ENCODE measurements around the gene PARD3. TPM values are rescaled to one million over a fixed set of nuclear protein-coding genes. Genes with fewer than 3 reads are reported as not detected.

Gene PARD3
- total RNA-seq, 1 donor from 2014 or later = 20.6 TPM

DNA sequence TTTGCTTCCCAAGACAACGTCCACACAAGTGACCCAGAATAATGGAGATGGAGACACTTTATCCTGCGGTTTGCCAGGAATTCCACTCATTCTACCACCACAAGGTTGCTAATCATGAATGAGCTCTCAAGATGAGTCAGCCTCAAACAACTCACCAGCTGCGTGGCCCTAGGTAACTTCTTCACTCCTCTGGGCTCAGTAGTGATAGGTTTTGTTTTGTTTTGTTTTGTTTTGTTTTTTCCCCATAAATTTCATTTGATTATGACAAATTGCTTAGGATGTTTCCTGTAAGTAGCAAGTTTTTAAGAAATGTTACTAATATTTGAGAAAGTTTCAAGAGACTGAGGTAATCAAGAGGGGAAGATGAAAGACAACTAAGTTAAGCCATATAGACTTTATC is 286.8 kb downstream of the PARD3 start:
- DNase-seq = no peak

DNA sequence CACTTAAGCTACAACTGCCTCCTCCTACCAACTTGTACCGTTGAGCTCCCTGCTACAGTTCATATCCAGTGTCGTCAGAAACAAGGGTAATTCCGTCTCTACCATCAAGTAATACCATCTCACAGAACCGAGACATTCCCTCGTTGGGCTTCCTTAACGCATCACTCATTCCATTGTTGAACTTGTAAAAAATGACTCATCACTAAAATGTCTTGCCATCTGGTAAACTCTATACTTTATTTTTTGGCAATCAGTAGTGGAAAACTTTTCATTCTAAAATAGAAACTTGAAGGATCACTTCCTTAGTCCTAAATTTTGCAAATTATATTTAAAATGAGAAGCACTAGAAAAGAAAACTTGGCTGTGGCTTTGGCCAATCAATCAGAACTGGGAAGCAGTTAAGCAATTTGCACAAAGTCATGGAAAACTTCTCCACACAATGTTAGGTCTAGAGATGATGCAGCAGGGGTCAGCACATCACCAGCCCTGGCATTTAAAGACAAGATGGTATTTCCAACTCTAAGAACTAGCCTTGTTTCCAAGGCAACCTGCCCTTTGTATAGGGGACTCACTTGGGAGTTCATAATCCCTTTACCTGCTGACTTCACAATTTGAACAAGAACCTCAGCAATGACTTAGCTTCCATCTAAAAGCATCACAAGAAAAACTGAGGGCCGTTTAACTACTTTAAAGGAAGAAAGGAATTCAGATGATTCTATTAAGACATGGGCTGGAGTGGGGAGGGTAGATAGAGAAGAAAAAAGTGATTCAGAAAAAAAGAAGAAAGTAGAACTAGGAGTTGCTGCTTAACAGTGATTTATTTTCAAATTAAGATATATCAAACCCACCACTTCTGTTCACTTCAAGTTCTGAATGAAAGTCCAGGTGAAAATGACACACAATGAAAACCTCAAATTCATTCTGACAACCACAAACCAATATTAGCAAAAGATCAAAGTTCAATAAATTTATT is 288.1 kb downstream of the PARD3 start:
- DNase-seq = no peak

DNA sequence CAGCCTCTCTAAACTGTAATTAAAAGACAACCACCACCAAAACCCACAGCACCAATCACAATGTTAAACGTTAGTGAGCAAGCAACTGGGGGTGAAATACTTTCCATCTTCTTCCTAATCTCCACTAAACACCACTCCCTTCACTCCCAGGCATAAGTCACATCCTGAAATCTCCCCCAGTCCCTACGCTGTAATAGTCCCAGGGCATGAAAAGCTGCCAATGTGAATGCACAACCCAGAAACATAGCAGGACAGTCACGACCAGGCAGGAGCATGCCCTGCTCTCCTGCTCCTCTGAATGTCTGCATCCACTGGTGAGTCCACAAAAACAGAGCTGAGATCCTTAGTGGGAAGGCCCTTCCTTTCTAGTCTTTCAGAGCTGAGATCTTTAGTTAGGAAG is 288.9 kb downstream of the PARD3 start:
- no peak for DNase-seq

DNA sequence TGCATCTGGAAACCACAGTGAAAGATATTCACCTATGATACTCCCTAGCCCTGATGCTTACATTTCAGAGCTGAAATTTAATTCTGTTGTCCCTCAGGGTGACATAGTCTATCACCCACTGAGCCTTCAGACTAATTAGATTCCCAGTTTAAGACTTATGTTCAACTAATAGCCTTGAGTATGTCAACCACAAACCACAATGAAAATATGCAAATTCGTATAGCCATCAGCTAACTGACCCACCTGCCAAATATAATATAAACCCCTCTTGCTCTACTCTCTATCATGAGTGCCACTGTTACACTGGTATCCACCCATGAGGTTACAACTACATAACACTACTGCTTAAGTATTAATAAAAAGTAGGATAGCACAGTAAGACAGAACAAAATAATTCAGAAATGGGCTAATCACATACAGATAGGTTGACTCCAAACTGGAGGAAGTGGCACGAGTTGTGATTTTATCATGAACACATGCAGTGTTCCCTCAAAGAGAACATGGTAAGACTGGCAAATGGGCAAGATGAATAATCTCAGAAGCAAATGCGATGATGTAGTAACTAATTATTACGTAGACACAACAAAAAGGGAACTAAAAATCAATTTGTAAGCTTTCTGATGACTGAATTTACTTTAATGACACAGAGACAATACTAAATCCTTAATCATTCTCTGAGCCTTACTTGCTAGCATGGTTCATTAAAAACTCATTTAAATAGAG is 290.6 kb downstream of the PARD3 start:
- no peak for DNase-seq

DNA sequence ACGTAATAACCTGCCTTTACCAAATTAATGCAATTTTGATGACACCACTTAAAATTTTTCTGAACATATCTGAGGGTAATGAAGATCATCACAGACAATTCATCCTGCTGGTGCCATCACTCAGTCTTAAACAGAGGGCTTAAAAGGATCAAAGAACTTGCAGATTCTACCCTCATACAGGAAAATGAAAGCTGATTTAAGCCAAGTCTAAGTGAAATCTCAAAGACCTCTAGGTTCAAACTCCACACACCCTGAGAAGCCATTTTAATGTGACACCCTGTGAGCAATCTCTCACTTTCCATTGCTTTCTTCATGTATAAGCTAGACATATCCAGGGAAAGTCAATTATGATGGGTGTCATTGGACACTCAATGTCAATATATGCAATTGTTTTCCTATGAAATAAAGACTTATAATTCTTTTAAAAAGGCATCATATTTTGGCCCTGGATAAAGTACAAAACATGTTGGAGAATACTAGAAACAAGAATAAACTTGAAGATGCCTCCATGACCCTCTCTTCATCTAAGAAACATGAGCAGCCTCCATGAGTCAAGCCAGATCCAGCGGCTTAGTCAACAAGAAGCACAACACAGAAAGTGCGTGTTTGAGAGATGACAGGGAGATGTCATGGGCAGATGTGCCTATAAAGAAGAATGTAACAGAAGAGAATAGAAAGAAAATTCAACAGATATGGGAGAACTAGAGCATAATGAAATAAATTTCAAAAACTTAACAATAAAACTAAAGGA is 291.9 kb downstream of the PARD3 start:
- no peak for DNase-seq

DNA sequence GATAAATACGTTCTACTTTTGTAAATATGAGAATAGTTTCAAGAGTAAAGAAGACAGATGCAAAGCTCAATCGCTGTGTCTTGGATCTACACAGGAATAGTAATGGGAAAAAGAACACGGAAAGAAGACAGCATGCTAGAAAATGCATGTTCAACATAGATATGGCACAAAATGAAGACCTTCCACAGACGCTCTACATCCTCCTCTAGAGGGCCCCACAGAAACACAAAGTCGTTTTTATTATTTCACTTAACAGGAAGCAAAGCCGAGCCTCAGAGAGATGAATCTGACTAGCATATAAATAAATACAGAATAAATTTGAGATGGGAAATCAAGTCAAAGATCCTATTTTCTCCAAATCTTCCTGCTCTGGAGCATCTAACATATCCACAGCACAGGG is 292.6 kb downstream of the PARD3 start:
- no peak for DNase-seq

DNA sequence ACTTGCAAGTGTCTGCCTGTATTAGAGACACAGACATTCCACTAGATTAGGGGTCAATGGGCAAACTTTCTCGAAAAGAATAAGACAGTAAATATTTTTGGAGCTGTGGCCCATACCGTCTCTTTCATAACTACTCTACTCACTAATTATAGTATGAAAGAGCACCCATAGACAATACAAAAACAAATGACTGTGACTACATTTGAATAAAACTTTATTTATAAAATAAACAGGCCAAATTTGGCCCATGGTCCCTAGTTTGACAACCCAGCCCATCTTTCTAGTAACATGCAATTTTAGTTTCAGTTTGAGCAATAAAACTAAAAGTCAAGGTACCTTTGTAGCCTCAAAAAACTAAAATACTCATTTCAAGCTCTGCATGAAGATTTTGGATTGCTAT is 294.6 kb downstream of the PARD3 start:
- DNase-seq = no peak

DNA sequence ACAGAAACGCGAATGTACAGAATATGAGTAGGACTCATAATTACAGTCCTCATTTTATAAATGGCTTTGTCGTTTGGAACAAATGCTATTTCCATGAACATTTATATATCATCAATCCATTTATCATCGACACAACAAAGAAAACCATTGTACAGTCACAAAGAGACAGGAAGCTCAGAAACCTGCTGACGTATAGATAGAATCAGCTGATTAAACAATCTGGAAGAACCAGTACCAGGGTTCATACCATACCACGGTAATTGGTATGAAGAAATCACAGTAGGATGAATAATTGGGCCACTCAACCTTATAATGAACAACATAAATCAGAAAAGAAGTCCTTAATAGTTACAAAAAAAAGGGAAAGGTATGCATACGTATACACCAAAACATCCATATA is 295.0 kb downstream of the PARD3 start:
- no peak for DNase-seq

DNA sequence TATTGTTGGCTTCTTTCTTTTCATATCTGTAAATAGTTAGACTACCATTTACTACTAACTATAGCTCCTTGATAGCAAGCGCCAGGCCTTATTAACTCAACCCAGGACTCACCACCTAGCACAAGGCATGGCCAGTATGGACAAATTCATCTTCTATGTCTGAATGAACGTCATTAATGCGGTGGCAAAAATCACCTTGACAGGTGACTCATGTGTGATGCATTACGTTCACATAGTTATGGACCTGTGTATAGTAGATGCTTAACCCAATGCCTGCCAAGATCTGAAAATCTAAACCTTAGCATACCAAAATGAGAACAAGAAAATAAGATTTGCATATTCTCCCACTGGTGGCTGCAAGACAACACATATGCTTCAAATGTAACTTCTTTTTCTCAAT is 300.8 kb downstream of the PARD3 start:
- DNase-seq = no peak

DNA sequence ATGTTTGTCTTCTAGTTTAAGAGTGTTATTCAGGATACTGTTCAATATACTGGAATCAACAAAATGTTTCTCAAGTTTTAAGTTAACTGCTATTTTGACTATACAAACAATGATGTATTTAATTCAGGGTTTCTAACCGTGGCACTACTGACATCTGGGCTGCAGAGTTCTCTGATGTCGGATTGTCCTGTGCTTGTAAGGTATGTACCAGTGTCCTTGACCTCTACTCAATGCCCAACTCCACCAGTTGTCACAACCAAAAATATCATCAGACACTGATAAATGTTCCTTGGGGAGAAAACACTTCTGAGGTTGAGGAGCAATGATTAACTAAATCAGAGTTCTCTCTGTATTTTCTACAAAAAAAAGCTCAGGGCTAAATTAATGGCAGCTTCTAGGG is 301.5 kb downstream of the PARD3 start:
- no peak for DNase-seq

DNA sequence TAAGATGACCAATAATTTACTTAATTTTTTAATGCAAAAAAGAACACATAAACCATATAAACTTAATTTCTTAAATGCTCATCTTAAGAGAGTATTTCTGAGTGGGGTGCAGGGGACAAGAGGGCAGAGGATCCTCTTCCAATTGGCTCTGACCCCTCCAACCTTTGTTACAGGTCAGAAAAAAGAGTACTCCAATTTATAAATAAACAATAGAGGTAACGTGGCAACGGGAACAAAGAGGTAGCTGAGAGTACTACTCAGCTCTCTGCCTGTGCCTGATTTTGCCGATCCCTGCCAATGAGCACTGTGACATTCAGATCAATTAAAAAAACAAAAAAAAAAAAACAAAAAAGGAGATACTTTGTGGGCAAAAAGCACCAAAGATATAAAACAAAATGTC is 307.9 kb downstream of the PARD3 start:
- DNase-seq = no peak

DNA sequence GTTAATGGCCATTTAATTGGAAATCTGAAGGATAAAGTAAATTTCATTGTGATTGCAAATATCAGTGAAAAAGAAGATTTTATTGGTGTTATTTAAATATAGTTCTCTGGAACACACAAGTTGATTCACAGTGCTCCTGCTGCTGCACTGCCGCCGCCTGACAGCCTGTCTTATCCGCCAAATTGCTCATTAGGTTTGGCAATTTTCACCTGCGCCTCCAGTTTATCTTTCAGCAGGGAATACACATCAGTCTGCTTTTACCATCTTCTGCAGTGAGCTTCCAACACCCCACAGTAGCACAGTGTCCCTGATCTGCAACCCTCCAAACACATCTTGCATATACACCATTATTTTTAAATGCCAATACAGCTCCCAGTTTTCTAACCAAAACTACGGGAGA is 308.3 kb downstream of the PARD3 start:
- no peak for DNase-seq

DNA sequence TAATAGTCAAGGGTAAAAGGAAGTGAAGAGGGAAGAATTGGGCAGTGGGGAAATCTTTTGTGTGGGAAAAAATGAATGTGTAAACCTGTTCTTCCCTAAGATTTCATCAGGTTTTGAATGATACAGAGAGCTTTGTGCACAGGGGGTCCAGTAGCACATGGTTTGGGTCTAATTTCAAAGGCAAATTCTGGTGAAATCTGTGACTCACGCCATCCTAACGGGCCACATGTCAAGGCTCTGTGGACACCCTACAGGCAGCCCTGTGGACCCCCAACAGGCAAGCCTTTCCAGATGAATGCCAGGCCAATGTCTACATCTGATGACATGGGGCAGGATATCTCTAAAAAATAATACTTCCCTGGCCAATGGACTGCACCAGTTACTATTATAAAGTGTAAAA is 309.8 kb downstream of the PARD3 start:
- no peak for DNase-seq

DNA sequence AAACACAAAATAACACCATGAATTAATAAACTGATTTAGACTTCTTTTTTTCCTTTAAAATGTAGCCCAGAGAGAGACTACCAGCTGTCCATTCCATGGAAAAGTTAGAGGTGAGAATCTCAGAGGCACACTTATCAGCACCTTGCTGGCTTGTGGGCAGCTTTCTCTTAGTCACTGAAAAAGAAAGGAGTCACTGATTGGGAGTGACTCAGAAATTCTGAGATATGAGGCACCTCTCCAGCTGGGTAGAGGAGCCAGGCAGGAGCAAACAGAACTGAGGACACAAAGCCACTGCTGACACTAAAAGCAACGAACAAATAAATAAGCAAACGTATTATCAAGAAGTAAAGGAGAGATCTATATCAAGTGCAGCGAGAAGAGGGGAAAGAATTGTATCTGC is 310.6 kb downstream of the PARD3 start:
- DNase-seq = no peak

DNA sequence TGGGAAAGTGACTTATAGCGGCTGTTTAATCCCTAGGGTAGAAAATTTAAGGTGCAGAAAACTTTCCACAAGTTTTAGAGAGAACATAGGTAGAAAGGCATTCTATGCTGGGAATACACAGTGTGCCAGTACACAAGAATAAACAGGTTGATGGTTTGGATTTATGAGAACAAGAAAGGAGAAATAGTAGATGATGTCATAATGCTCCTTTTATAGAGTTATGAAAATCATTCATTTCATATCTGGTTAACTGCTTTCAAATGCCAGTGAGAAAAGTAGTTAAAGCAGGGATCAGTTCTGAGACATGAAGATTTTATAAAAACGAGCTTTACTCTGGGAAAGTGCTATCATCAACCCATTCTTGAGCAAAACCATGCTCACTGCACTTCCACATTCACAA is 311.4 kb downstream of the PARD3 start:
- DNase-seq = no peak

DNA sequence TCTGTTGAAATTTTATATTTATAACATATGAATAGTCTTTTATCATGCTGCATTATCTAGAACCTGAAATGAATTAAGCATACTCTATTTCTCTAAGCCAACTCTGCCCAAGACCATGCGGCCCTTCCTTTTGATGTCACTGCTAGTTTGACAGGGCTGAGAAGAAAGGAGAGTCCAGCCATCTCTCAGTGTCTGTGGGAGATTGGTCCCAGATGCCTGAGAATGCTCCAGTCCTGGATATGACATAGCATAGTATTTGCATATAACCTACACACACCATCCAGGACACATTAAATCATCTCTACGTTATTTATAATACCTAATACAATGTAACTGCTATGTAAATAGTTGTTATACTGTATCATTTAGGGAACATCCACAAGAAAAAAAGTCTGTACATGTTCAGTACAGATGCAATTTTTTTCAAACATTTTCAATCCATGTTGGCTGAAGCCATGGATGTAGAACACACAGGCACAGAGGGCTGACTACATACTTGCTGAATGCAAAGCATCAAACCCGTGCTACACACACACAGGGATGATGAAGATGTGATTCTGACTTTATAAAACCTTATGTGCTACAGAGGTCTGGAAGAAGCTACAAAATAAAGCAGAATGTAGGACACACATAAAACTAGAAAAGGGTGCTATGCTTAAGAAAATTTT is 315.4 kb downstream of the PARD3 start:
- no peak for DNase-seq

DNA sequence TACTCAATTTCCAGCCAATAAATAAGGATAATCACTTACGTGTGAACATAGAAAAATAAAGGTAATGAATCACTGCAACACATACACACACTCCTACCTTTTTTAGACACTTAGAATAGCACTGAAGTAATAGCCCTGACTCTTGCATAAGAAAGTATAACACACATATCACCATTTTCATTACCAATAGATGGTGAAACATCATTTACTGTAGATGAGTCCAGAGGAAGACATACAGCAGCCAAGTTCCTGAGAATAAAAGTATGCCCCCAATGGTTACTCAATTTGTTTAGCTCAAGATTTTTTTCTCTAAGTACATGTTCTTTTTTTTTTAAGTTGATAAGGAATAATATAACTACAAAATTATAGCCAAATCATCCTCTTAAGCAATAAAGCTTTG is 316.3 kb downstream of the PARD3 start:
- no peak for DNase-seq

DNA sequence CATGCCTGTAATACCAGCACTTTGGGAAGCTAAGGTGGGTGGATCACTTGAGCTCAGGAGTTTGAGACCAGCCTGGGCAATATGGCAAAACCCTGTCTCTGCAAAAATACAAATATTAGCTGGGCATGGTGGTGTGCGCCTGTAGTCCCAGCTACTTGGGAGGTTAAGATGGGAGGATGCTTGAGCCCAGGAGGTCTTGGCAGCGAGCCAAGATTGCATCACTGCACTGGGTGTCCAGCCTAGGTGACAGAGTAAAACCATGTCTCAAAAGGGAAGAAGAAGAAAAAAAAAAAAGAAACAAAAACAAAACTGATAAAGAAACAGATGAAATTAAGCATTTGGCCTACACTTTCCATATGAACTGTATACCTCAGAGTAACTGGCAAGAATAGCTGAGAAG is 319.2 kb downstream of the PARD3 start:
- DNase-seq = no peak

DNA sequence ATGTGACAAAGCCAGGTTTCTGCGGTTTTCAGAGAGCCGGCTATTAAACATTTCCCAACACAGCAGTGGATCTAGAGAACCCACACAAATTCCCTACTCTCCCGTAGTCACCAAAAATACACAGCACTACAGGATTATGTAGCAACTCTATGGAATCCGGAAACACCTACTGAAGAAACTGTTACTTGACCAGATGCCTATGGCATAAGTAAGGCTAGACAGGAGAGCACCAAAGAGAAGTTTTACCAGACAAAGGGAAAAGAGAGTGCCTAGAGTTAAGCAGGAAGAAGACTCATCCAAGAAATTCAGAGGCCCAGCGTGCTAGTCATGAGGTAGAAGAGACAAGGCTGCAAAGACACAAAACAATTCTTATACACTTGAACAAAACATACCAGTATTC is 321.1 kb downstream of the PARD3 start:
- no peak for DNase-seq

DNA sequence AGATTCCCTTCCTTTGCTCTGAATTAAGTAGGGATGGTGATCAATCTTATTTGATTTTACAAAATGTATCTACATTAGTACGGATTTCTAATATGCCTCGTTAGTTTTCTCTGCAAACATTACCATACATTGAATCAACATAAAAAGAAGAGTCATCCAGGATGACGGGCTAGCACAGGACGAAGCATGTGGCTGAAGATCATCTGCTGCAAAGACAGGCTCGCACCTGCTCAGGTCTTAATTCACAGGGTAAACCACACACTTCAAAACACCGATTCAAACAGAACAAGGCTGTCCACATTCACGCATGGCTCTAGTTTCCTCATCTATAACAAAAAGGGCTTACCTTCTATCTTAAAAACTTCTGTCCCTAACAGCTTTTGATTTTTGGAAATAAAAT is 323.0 kb downstream of the PARD3 start:
- DNase-seq = no peak

DNA sequence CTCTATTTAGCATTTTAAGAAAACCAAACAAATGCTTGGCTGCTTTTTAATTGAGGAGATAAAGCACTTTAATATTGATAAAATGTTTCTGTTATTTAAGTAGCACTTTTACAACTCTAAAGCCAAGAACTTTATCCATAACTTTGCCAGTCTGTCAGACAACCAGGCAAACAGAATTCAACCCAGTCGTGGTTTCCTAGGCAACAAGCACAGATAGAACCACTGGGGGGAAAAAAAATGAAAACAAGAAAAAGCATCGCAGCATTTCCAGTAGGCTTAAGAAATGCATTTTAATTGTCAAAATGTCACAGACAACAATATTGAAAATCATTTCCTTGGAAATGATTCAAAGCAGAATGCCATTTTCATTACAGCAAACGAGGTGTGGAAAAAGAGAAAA is 323.4 kb downstream of the PARD3 start:
- no peak for DNase-seq

DNA sequence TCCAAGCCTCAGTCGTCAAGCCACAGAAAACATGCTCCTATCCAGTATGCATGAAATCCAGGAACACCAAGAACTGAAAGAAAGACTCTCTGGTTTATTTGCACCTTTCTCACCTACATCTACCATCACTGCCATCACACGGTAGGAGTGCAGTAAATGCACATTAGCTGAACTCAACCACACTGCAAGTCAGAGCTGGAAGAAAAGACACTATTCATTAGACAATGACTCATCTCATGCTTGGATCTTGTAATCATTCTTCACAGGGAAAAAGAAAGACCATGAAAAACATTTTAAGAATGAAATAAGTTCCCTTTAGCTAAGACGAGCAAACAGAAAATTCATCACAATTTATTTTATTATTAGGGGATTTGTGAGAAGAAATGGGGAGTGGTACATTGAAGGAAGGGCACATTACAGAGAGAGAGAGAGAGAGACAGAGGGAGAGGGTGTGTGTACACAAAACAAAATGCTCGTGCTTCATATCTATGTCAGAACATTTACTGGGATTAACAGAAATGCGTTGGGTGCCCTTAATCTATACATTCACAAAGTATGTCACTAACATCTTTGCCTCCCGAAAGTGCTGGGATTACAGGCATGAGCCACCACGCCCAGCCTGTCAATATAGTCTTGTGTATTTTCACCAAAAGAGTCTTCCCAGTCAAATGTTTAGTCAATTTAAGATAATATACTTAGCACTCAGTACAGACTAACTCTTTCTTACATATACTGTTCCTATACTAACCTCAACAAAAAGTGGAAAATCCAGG is 324.9 kb downstream of the PARD3 start:
- DNase-seq = no peak

All from occipital lobe (tissue), 2 donors.